Activated CD4-positive, alpha-beta T cell treated with anti-CD3 and anti-CD28 coated beads for 4 hours (primary cell): ENCODE data around the gene RPS25.
A peak's percentile ranks its signal among the peaks of the same experiment; 100 is the strongest.
"Not testable (repeated sequence)": the region's sequence is repeated elsewhere in the genome, so short reads cannot be mapped to it uniquely, and the experiment has no call there.

Source experiments
- DNase-seq, 2 donors: peaks; one replicate each; pipeline ENCODE4 v3.0.0-alpha.2; 2020

Gene RPS25

GRCh38 chr11:119038884-119039283, 20.7 kb upstream of the RPS25 start:
- no peak for DNase-seq

- DNase-seq, result no peak
Measured at GRCh38 chr11:119034813-119035212, 16.7 kb upstream of the RPS25 start.

GRCh38 chr11:119033421-119033820, 15.3 kb upstream of the RPS25 start:
- not testable (repeated sequence) for DNase-seq

- DNase-seq, result no peak
Measured at GRCh38 chr11:119031912-119032280, 13.8 kb upstream of the RPS25 start.

GRCh38 chr11:119030329-119031047, 12.3 kb upstream of the RPS25 start, which contains the start of gene SLC37A4:
TSS of gene SLC37A4 (minus strand) at chr11:119030877.
- peak; percentile 97 to 99 for DNase-seq

GRCh38 chr11:119030029-119030328, 11.8 kb upstream of the RPS25 start:
- peak in 1 of 2 donors; percentile 17 for DNase-seq

- peak; percentile 43 to 45 for DNase-seq
Measured at GRCh38 chr11:119029340-119030028, 11.3 kb upstream of the RPS25 start.

- no peak for DNase-seq
Measured at GRCh38 chr11:119029069-119029339, 10.9 kb upstream of the RPS25 start.

GRCh38 chr11:119028346-119029068, 10.4 kb upstream of the RPS25 start:
- DNase-seq, result no peak

GRCh38 chr11:119027561-119028345, 9.6 kb upstream of the RPS25 start:
- no peak for DNase-seq

GRCh38 chr11:119026970-119027369, 8.8 kb upstream of the RPS25 start:
- DNase-seq, result no peak

- no peak for DNase-seq
Measured at GRCh38 chr11:119025978-119026766, 8.0 kb upstream of the RPS25 start.

GRCh38 chr11:119025541-119025940, 7.4 kb upstream of the RPS25 start:
- DNase-seq, result no peak

- DNase-seq, result no peak
Measured at GRCh38 chr11:119025099-119025473, 6.9 kb upstream of the RPS25 start.

- DNase-seq, result no peak
Measured at GRCh38 chr11:119024430-119025098, 6.4 kb upstream of the RPS25 start.

GRCh38 chr11:119023741-119024140, 5.6 kb upstream of the RPS25 start:
- no peak for DNase-seq

GRCh38 chr11:119021631-119022030, 3.5 kb upstream of the RPS25 start:
- DNase-seq, result no peak

GRCh38 chr11:119019996-119020395, 1.9 kb upstream of the RPS25 start:
- DNase-seq, result no peak

GRCh38 chr11:119017377-119017776, 766 bp downstream of the RPS25 start:
- not testable (repeated sequence) for DNase-seq

- no peak for DNase-seq
Measured at GRCh38 chr11:119016216-119017009, 1.7 kb downstream of the RPS25 start.

- no peak for DNase-seq
Measured at GRCh38 chr11:119015054-119015611, 3.0 kb downstream of the RPS25 start.
